MM.1S (cell line): ENCODE data around the gene PCDHB15.
"Not testable (repeated sequence)": the region's sequence is repeated elsewhere in the genome, so short reads cannot be mapped to it uniquely, and the experiment has no call there.

Source experiments
- DNase-seq: peaks from one replicate; pipeline ENCODE4 v3.0.0-alpha.2; 2015
- H2AFZ ChIP-seq: fragments of 300-600 bp; sonication (generic); 2 replicates; pipeline ENCODE4 v1.6.0; 2016; ENCODE audit warnings: antibody characterized with exemption, low read length
- H3F3A ChIP-seq: fragments of 300-600 bp; sonication (generic); 2 replicates; pipeline ENCODE4 v1.6.1; 2016; ENCODE audit warnings: mild to moderate bottlenecking, antibody characterized with exemption, low read length, moderate library complexity, mixed read lengths; ENCODE audit not compliant: insufficient read depth
- H3K27ac ChIP-seq: fragments of 300-600 bp; sonication (generic); 2 replicates; pipeline ENCODE4 v1.5.1; 2016; ENCODE audit warnings: mild to moderate bottlenecking, low read length
- H3K27me3 ChIP-seq: fragments of 300-600 bp; sonication (generic); replicated peaks from 2 replicates; pipeline ENCODE4 v1.6.0; 2016; ENCODE audit warnings: low read length; ENCODE audit not compliant: insufficient read depth
- H3K36me3 ChIP-seq: fragments of 300-600 bp; sonication (generic); replicated peaks from 2 replicates; pipeline ENCODE4 v1.6.1; 2016; ENCODE audit warnings: mild to moderate bottlenecking, low read length, mixed read lengths; ENCODE audit not compliant: insufficient read depth
- H3K4me1 ChIP-seq: fragments of 300-600 bp; sonication (generic); 2 replicates; pipeline ENCODE4 v1.6.1; 2016; ENCODE audit warnings: low read length, mixed read lengths
- H3K4me2 ChIP-seq: fragments of 300-600 bp; sonication (generic); 2 replicates; pipeline ENCODE4 v1.6.0; 2016; ENCODE audit warnings: low read depth, low read length
- H3K4me3 ChIP-seq: fragments of 300-600 bp; sonication (generic); 2 replicates; pipeline ENCODE4 v1.5.1; 2016; ENCODE audit warnings: low read length, mixed read lengths
- H3K79me2 ChIP-seq: fragments of 300-600 bp; sonication (generic); 2 replicates; pipeline ENCODE4 v1.6.1; 2016; ENCODE audit warnings: mixed run types, low read length, mixed read lengths
- H3K9ac ChIP-seq: fragments of 300-600 bp; sonication (generic); 2 replicates; pipeline ENCODE4 v1.6.1; 2016; ENCODE audit warnings: low read length, mixed read lengths
- H3K9me2 ChIP-seq: fragments of 300-600 bp; sonication (generic); replicated peaks from 2 replicates; pipeline ENCODE4 v1.6.1; 2016; ENCODE audit warnings: mild to moderate bottlenecking, low read length, mixed read lengths; ENCODE audit not compliant: insufficient read depth
- H3K9me3 ChIP-seq: fragments of 300-600 bp; sonication (generic); replicated peaks from 2 replicates; pipeline ENCODE4 v1.6.1; 2016; ENCODE audit warnings: mild to moderate bottlenecking, low read length, mixed read lengths; ENCODE audit not compliant: insufficient read depth
- H4K20me1 ChIP-seq: fragments of 300-600 bp; sonication (generic); 2 replicates; pipeline ENCODE4 v1.6.1; 2016; ENCODE audit warnings: mild to moderate bottlenecking, low read length, moderate library complexity, mixed read lengths; ENCODE audit not compliant: insufficient read depth
- EZH2 ChIP-seq: fragments of 300-600 bp; sonication (generic); optimal IDR thresholded peaks from 2 replicates; pipeline ENCODE3; 2017; ENCODE audit warnings: low read depth, mild to moderate bottlenecking, antibody characterized with exemption, low read length, mixed read lengths
- EZH2phosphoT487 ChIP-seq: fragments of 300-600 bp; sonication (generic); IDR thresholded peaks from 2 replicates; pipeline ENCODE4 v1.6.1; 2018; ENCODE audit warnings: antibody characterized with exemption, low read length
- TF ChIP-seq, protein P1 (sequence below): fragments of 300-600 bp; sonication (generic); IDR thresholded peaks from 2 replicates; pipeline ENCODE4 v1.5.1; 2016; ENCODE audit warnings: antibody characterized with exemption, low read length, mixed read lengths

The PCDHB15 gene

DNA sequence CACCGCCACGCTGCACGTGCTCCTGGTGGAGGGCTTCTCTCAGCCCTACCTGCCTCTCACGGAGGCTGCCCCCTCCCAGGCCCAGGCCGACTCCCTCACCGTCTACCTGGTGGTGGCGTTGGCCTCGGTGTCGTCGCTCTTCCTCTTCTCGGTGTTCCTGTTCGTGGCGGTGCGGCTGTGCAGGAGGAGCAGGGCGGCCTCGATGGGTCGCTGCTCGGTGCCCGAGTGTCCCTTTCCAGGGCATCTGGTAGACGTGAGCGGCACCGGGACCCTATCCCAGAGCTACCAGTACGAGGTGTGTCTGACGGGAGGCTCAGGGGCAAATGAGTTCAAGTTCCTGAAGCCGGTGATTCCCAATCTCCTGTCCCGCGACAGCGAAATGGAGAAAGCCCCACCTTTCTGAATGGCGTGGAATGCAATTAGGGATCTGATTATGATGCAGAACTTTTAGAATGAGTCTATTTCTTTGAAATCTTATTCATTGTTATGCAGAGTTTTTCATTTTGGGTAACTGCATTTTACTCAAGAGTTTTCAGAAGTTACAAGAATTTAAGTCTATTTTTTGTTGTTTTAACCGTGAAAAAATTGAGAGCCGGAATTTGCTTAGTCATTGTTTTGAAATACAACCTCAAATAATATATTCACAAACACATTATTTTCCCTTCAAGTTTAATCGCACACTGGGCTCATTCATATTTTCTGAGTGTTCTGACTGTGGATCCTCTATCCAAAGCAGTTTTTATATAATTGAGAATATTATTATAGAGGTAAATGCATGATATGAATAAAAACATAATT is 8.5 kb upstream of the PCDHB15 start:
- Histone ChIP-seq H4K20me1 (no peaks in the 10 kb centered on the region), H3F3A (no peaks in the 10 kb centered on the region), H3K36me3 (no peaks in the 10 kb centered on the region), H3K79me2 (no peaks in the 10 kb centered on the region), H3K27ac (no peak overlapping the region), H3K4me3 (no peak overlapping the region), H2AFZ (no peak overlapping the region), H3K9ac (no peak overlapping the region), H3K27me3 (no peaks in the 10 kb centered on the region), H3K9me3 (0 out of 2 replicates have a peak, but pooled peaks cover 3% of the 10 kb centered on the region), H3K9me2 (no peaks in the 10 kb centered on the region), H3K4me1 (no peaks in the 10 kb centered on the region), H3K4me2 (no peak overlapping the region)
- no peak for DNase-seq
- TF ChIP-seq EZH2 = no peak
- no peak for TF ChIP-seq EZH2phosphoT487
- TF ChIP-seq, protein P1, sequence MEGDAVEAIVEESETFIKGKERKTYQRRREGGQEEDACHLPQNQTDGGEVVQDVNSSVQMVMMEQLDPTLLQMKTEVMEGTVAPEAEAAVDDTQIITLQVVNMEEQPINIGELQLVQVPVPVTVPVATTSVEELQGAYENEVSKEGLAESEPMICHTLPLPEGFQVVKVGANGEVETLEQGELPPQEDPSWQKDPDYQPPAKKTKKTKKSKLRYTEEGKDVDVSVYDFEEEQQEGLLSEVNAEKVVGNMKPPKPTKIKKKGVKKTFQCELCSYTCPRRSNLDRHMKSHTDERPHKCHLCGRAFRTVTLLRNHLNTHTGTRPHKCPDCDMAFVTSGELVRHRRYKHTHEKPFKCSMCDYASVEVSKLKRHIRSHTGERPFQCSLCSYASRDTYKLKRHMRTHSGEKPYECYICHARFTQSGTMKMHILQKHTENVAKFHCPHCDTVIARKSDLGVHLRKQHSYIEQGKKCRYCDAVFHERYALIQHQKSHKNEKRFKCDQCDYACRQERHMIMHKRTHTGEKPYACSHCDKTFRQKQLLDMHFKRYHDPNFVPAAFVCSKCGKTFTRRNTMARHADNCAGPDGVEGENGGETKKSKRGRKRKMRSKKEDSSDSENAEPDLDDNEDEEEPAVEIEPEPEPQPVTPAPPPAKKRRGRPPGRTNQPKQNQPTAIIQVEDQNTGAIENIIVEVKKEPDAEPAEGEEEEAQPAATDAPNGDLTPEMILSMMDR = no peak

DNA sequence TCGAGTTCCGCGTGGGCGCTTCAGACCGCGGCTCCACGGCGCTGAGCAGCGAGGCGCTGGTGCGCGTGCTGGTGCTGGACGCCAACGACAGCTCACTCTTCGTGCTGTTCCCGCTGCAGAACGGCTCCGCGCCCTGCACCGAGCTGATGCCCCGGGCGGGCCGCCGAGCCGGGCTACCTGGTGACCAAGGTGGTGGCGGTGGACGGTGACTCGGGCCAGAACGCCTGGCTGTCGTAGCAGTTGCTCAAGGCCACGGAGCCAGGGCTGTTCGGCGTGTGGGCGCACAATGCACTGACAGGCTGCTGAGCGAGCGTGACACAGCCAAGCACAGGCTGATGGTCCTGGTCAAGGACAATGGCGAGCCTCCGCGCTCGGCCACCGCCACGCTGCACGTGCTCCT is 3.7 kb upstream of the PCDHB15 start:
- Histone ChIP-seq H3K9me2 (no peaks in the 10 kb centered on the region), H3K9ac (no peak overlapping the region), H3K27me3 (no peaks in the 10 kb centered on the region), H3K79me2 (no peaks in the 10 kb centered on the region), H4K20me1 (no peaks in the 10 kb centered on the region), H3K4me1 (no peaks in the 10 kb centered on the region), H3K36me3 (no peaks in the 10 kb centered on the region), H3F3A (no peaks in the 10 kb centered on the region), H3K27ac (no peak overlapping the region), H2AFZ (no peak overlapping the region), H3K4me2 (no peak overlapping the region), H3K4me3 (no peak overlapping the region), H3K9me3 (0 out of 2 replicates have a peak, but pooled peaks cover 4% of the 10 kb centered on the region)
- TF ChIP-seq, protein P1 = no peak
- TF ChIP-seq EZH2 (no peak), EZH2phosphoT487 (no peak)
- DNase-seq = no peak

DNA sequence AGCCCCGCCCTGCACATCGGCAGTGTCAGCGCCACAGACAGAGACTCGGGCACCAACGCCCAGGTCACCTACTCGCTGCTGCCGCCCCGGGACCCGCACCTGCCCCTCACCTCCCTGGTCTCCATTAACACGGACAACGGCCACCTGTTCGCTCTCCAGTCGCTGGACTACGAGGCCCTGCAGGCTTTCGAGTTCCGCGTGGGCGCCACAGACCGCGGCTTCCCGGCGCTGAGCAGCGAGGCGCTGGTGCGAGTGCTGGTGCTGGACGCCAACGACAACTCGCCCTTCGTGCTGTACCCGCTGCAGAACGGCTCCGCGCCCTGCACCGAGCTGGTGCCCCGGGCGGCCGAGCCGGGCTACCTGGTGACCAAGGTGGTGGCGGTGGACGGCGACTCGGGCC is 1.8 kb downstream of the PCDHB15 start:
- not testable (repeated sequence) for H3K9ac ChIP-seq, H3K79me2 ChIP-seq, H3K9me2 ChIP-seq, H3K9me3 ChIP-seq, H3K4me2 ChIP-seq, H4K20me1 ChIP-seq, H3K27ac ChIP-seq, H3K36me3 ChIP-seq, H2AFZ ChIP-seq, H3K4me1 ChIP-seq, H3K27me3 ChIP-seq, H3K4me3 ChIP-seq, H3F3A ChIP-seq, DNase-seq

DNA sequence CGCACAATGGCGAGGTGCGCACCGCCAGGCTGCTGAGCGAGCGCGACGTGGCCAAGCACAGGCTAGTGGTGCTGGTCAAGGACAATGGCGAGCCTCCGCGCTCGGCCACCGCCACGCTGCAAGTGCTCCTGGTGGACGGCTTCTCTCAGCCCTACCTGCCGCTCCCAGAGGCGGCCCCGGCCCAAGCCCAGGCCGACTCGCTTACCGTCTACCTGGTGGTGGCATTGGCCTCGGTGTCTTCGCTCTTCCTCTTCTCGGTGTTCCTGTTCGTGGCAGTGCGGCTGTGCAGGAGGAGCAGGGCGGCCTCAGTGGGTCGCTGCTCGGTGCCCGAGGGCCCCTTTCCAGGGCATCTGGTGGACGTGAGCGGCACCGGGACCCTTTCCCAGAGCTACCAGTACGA is 2.2 kb downstream of the PCDHB15 start:
- not testable (repeated sequence) for DNase-seq, H3K9me3 ChIP-seq, H3K9me2 ChIP-seq, H3K36me3 ChIP-seq, H3K27me3 ChIP-seq, H4K20me1 ChIP-seq, H3F3A ChIP-seq, H3K4me3 ChIP-seq, H3K27ac ChIP-seq, H2AFZ ChIP-seq, H3K79me2 ChIP-seq, H3K4me1 ChIP-seq, H3K9ac ChIP-seq, H3K4me2 ChIP-seq
